Pancreas (tissue), 10 donors: ENCODE data around the gene TXN. TPM values are rescaled to one million over a fixed set of nuclear protein-coding genes. Genes with fewer than 3 reads are reported as not detected.
"Not testable (repeated sequence)": the region's sequence is repeated elsewhere in the genome, so short reads cannot be mapped to it uniquely, and the experiment has no call there.

Experiments used
- ATAC-seq, 4 donors: fragments of 200-7000 bp; cut with Tn5 transposase; one replicate each; pipeline versions ENCODE4 v1.8.0 to v1.9.1; 2020; ENCODE audit warnings: mild to moderate bottlenecking in 4 of 4, moderate library complexity in 4 of 4
- DNase-seq, 6 donors: peaks; one replicate each; pipeline ENCODE4 v3.0.0-alpha.2; 2020
- FAIRE-seq: peaks from 2 replicates; lab custom pipeline; 2012; peaks lifted over from hg19 to GRCh38; lab: Jason Lieb, UNC
- H3K27ac ChIP-seq, 4 donors: fragments of 200-600 bp; sonication (generic); 1 replicate in 3 of 4; 2 replicates in 1 of 4; pipeline versions ENCODE4 v1.5.0 to v1.8.0; 2020
- H3K27me3 ChIP-seq, 4 donors: fragments of 200-600 bp; one replicate each; pipeline ENCODE4 v1.8.0; 2021
- H3K36me3 ChIP-seq, 3 donors: fragments of 200-600 bp; sonication (generic) in 1 of 3; one replicate each; pipeline versions ENCODE4 v1.5.0 to v1.8.0; 2020 to 2021
- H3K4me1 ChIP-seq, 3 donors: fragments of 200-600 bp; one replicate each; pipeline ENCODE4 v1.8.0; 2021
- H3K4me3 ChIP-seq, 4 donors: fragments of 200-600 bp; sonication (generic) in 2 of 4; one replicate each; pipeline versions ENCODE4 v1.5.0 to v1.8.0; 2020 to 2021
- H3K9me3 ChIP-seq, 4 donors: fragments of 200-600 bp; one replicate each; pipeline ENCODE4 v1.8.0; 2021
- WGBS, 2 donors: extraction: QIAGEN DNeasy Blood & Tissue Kit; methylation state at CpG; one replicate each; pipeline ENCODE4 v1.1.7; 2013; 5-methylcytosine and 5-hydroxymethylcytosine counted together
- intact Hi-C, 3 donors: fragments of 100-400 bp; cut with DNase I; formaldehyde crosslinking; loops; one replicate each; pipeline versions ENCODE4 v1.11.1 to v1.14.2; 2022
- polyA plus RNA-seq, 2 donors: library from polyadenylated mRNA; stranded (reverse); fragments of 200-250 nt; gene quantifications; one replicate each; pipeline ENCODE4 v1.2.3, GENCODE V29; 2013
- total RNA-seq, 6 donors: library from RNA; stranded (reverse); fragmentation: NEBNext Ultra II Directional in 4 of 6; extraction: Animal tissue kit (Norgen Biotek cat#: 25700) in 4 of 6; gene quantifications; one replicate each; pipeline versions ENCODE4 v1.2.1 to v1.2.4, GENCODE V29; 2021 to 2023
- TF ChIP-seq, protein P1 (sequence below), 4 donors: fragments of 200-600 bp; sonication (generic) in 3 of 4; IDR thresholded peaks; one replicate each; pipeline versions ENCODE4 v1.5.0 to v1.8.0; 2021; ENCODE audit warnings: antibody characterized with exemption in 4 of 4
- donor health status: healthy with polysubstance abuse.
- donor health status: DM: no; HTN: no; CAD: no; lungs with moderate emphysema.
- donor health status: DM: no; HTN: no; CAD: no.
- donor health status: control.
- donor health status: control.
- donor health status: Bipolar disorder and iron deficiency.
- donor health status: DM: yes; HTN: yes; CAD: no.
- donor health status: DM: no; HTN: no; CAD: no.
- donor health status: DM: no; HTN: no; CAD: no.
- donor health status: DM: yes; HTN: yes; CAD: no.

The TXN gene
- total and polyA plus RNA-seq, 8 donors = 44.3 to 99.5 (median 82.8) TPM

- H3K9me3 ChIP-seq = no peaks in the 10 kb centered on the region
- peaks cover 24 to 49% (median 25%) of the 10 kb centered on the region in 3 donors for H3K4me1 ChIP-seq
- WGBS, 2 donors = 40 to 52% methylated on average over 10 of the region's 10 CpGs
- TF ChIP-seq, protein P1, sequence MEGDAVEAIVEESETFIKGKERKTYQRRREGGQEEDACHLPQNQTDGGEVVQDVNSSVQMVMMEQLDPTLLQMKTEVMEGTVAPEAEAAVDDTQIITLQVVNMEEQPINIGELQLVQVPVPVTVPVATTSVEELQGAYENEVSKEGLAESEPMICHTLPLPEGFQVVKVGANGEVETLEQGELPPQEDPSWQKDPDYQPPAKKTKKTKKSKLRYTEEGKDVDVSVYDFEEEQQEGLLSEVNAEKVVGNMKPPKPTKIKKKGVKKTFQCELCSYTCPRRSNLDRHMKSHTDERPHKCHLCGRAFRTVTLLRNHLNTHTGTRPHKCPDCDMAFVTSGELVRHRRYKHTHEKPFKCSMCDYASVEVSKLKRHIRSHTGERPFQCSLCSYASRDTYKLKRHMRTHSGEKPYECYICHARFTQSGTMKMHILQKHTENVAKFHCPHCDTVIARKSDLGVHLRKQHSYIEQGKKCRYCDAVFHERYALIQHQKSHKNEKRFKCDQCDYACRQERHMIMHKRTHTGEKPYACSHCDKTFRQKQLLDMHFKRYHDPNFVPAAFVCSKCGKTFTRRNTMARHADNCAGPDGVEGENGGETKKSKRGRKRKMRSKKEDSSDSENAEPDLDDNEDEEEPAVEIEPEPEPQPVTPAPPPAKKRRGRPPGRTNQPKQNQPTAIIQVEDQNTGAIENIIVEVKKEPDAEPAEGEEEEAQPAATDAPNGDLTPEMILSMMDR (IDR thresholded peaks at IDR 0.05) = no peak
- FAIRE-seq (no peak), ATAC-seq (peak; percentile 71 to 89 (median 82)), DNase-seq (peak in 3 of 6 donors; percentile 48 to 65 (median 64))
- intact Hi-C loops = no loop called here
- no peaks in the 10 kb centered on the region for H3K36me3 ChIP-seq
- no peaks in the 10 kb centered on the region for H3K27me3 ChIP-seq
- H3K27ac ChIP-seq = peak overlapping the region in 2 of 4 donors; percentile 65 to 73
- H3K4me3 ChIP-seq = no peak overlapping the region
Measured at GRCh38 chr9:110213413-110214044, 42.8 kb downstream of the TXN start.

GRCh38 chr9:110208031-110208430, 48.3 kb downstream of the TXN start, which contains the start of gene C9orf152:
TSS of gene C9orf152 (minus strand) at chr9:110208159. CDS start at chr9:110207579, 580 bp downstream.
- H3K27ac ChIP-seq = peak within 1 kb of the TSS; percentile 19 to 93 (median 78)
- TF ChIP-seq, protein P1 (IDR thresholded peaks at IDR 0.05) = no peak
- FAIRE-seq (no peak), ATAC-seq (peak; percentile 47 to 67 (median 58)), DNase-seq (peak; percentile 69 to 82 (median 76))
- no peaks in the 10 kb centered on the region for H3K9me3 ChIP-seq
- H3K4me3 ChIP-seq = peak within 1 kb of the TSS in 3 of 4 donors; percentile 8 to 39 (median 20)
- no peaks in the 10 kb centered on the region for H3K27me3 ChIP-seq
- intact Hi-C loops = no loop called here
- WGBS, 2 donors = 11 to 26% methylated on average over 9 of the region's 9 CpGs
- peaks cover 18 to 40% (median 27%) of the 10 kb centered on the region in 3 donors for H3K4me1 ChIP-seq
- H3K36me3 ChIP-seq = no peaks in the 10 kb centered on the region

DNA sequence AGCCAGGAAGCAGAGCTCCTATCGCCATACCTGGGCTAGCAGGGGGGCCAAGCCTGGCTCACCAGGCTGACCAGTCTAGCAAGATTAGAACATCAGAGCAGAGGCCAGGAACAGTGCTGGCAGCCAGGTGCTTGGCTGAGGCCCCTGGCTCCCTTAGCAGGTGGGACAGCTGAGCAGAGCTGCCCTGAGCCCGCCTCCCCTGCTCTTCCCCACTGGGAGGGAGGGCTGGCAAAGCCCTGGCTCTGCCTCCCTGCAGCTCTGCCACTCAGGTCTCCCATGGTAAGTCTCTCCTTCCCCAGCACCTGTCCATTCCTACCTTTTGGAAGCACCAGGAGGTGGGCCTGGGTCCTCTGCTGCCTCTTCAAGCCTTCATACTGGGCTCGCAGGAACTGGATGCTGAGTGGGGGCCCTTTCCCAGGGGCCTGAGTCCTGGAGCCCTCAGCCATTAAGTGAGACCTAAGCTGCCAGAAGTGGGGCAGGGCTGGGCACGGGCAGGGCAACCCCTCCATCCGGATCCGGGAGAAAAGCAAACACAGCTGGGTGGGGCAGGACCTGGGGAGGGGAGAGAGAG, 49.2 kb downstream of the TXN start:
- H3K27me3 ChIP-seq = no peaks in the 10 kb centered on the region
- TF ChIP-seq, protein P1 (IDR thresholded peaks at IDR 0.05) = no peak
- peak overlapping the region; percentile 19 to 93 (median 78) for H3K27ac ChIP-seq
- ATAC-seq (peak; percentile 87 to 93 (median 92)), DNase-seq (peak; percentile 82 to 96 (median 92)), FAIRE-seq (no peak)
- intact Hi-C loops = no loop called here
- WGBS, 2 donors = 11 to 12% methylated on average over 6 of the region's 6 CpGs
- H3K36me3 ChIP-seq = no peaks in the 10 kb centered on the region
- peak overlapping the region in 2 of 4 donors; percentile 20 to 39 for H3K4me3 ChIP-seq
- H3K4me1 ChIP-seq = peaks cover 18 to 34% (median 27%) of the 10 kb centered on the region in 3 donors
- no peaks in the 10 kb centered on the region for H3K9me3 ChIP-seq

- intact Hi-C loops = no loop called here
- peak overlapping the region in 2 of 4 donors; percentile 20 to 39 for H3K4me3 ChIP-seq
- no peaks in the 10 kb centered on the region for H3K36me3 ChIP-seq
- WGBS, 2 donors = 6 to 8% methylated on average over 1 of the region's 1 CpG
- FAIRE-seq (no peak), ATAC-seq (peak in 3 of 4 donors; percentile 1 to 5 (median 5)), DNase-seq (peak in 1 of 6 donors; percentile 46)
- no peaks in the 10 kb centered on the region for H3K27me3 ChIP-seq
- peak overlapping the region; percentile 19 to 93 (median 78) for H3K27ac ChIP-seq
- H3K4me1 ChIP-seq = peaks cover 18 to 34% (median 27%) of the 10 kb centered on the region in 3 donors
- TF ChIP-seq, protein P1 (IDR thresholded peaks at IDR 0.05) = no peak
- H3K9me3 ChIP-seq = no peaks in the 10 kb centered on the region
Measured at GRCh38 chr9:110206389-110206788, 49.9 kb downstream of the TXN start.

- FAIRE-seq, H3K27me3 ChIP-seq, intact Hi-C loops, DNase-seq, H3K9me3 ChIP-seq, H3K36me3 ChIP-seq: not testable (repeated sequence)
- ATAC-seq = peak in 2 of 4 donors; percentile 11 to 14
- peak overlapping the region in 3 of 4 donors; percentile 19 to 93 (median 88) for H3K27ac ChIP-seq
- H3K4me3 ChIP-seq = peak overlapping the region in 1 of 4 donors; percentile 4
- WGBS, 2 donors = 33 to 43% methylated on average over 5 of the region's 5 CpGs
- peaks cover 22 to 41% (median 31%) of the 10 kb centered on the region in 3 donors for H3K4me1 ChIP-seq
Measured at GRCh38 chr9:110205612-110206011, 50.7 kb downstream of the TXN start.
